OCI-LY3 (cell line): ENCODE results near the gene ITPKB.

Experiments
- H2AFZ ChIP-seq: fragments of 200-600, 300-600 bp; shearing (Covaris generic); 2 replicates; pipeline ENCODE4 v1.6.0; 2014; ENCODE audit warnings: antibody characterized with exemption, low read depth, low read length
- H3K27ac ChIP-seq: fragments of 200-600, 300-600 bp; sonication (generic); 2 replicates; pipeline ENCODE4 v1.5.1; 2014; ENCODE audit warnings: mild to moderate bottlenecking, low read length, moderate library complexity, mixed read lengths
- H3K27me3 ChIP-seq: fragments of 200-600, 300-600 bp; sonication (generic); 2 replicates; pipeline ENCODE4 v1.6.1; 2014; ENCODE audit warnings: low read depth, low read length, mixed read lengths
- H3K36me3 ChIP-seq: fragments of 200-600, 300-600 bp; sonication (generic); replicated peaks from 2 replicates; pipeline ENCODE3; 2014; ENCODE audit warnings: low read depth, low read length, mixed read lengths
- H3K4me1 ChIP-seq: fragments of 300-600, 200-600 bp; sonication (generic); 2 replicates; pipeline ENCODE4 v1.6.1; 2014; ENCODE audit warnings: low read length, mixed read lengths
- H3K4me2 ChIP-seq: fragments of 200-600, 300-600 bp; sonication (generic); 2 replicates; pipeline ENCODE4 v1.6.1; 2014; ENCODE audit warnings: low read length, mixed read lengths
- H3K4me3 ChIP-seq: fragments of 300-600, 200-600 bp; sonication (generic); 2 replicates; pipeline ENCODE4 v1.5.1; 2014; ENCODE audit warnings: antibody characterized with exemption, mild to moderate bottlenecking, low read length, moderate library complexity
- H3K79me2 ChIP-seq: fragments of 300-600, 200-600 bp; shearing (Covaris generic); 2 replicates; pipeline ENCODE4 v1.6.1; 2014; ENCODE audit warnings: mild to moderate bottlenecking, low read length, mixed read lengths
- H3K9ac ChIP-seq: fragments of 300-600, 200-600 bp; shearing (Covaris generic); 2 replicates; pipeline ENCODE4 v1.6.0; 2014; ENCODE audit warnings: mild to moderate bottlenecking, low read length, moderate library complexity
- H3K9me3 ChIP-seq: fragments of 200-600, 300-600 bp; shearing (Covaris generic); 2 replicates; pipeline ENCODE4 v1.6.1; 2014; ENCODE audit warnings: low read length, mixed read lengths; ENCODE audit not compliant: insufficient read depth
- H4K20me1 ChIP-seq: fragments of 200-600, 300-600 bp; sonication (generic); 2 replicates; pipeline ENCODE4 v1.6.1; 2016; ENCODE audit warnings: low read length, mixed read lengths; ENCODE audit not compliant: insufficient read depth
- CTCF ChIP-seq: fragments of 200-600, 300-600 bp; sonication (generic); IDR thresholded peaks from 2 replicates; pipeline ENCODE4 v1.5.1; 2014; ENCODE audit warnings: antibody characterized with exemption, low read length, low read depth
- EZH2phosphoT487 ChIP-seq: fragments of 200-600 bp; shearing (Covaris generic); IDR thresholded peaks from 2 replicates; pipeline ENCODE4 v1.6.1; 2018; ENCODE audit warnings: antibody characterized with exemption, mixed run types, low read depth

ITPKB gene

GRCh38 chr1:226736908-226737818, 1.9 kb downstream of the ITPKB start:
- H3K4me3 ChIP-seq, result peak overlapping the region; percentile 79
- no peaks in the 10 kb centered on the region; the same call in 1 of the 2 replicates for H3K79me2 ChIP-seq

DNA sequence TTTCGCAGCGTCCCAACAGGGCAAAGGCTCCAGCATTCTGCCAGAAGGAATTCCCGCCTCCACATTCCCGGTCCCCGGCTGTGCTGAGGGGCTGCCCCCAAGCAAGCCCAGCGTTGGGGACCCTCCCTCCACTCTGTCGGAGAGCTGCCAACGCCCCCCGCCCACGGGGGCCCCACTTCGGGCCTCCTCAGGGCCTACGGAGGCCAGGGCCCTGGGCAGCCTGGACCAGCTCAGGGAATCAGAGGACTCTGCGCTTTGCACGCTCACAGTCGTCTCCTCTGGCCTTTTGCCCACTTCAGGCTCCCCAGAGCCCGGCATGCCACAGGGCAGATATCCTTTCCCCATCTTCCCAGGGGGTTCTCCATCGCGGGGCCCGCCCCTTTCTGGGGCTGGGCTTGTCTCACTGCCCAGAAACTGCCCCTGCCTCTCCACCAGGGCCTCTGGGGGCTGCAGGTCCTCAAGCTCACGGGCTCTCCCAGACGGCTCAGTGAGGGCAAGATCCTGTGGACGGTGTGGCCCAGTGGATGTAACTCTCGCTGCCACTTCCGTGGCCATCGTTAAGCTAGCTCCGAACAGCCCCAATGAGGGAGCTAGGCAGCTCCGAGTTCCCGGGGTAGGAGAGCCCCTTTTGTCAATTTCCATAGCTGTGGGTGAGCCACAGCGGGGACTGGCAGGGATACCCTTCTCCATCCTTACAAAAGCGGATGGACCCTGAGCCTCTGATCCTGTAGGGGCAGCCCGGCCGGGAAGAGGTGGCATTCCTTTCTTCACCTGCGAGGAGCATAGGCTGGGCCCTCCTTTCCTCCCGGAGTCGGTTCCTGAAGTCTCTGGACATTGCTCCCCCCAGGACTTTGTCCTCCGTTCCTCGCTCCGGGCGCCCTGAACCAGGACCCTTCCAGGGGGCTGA, 2.8 kb downstream of the ITPKB start:
- Histone ChIP-seq H3K79me2 (peaks cover 5% of the 10 kb centered on the region; the same call in 1 of the 2 replicates), H2AFZ (no peak overlapping the region), H3K9me3 (no peaks in the 10 kb centered on the region), H4K20me1 (0 out of 2 replicates have a peak, but pooled peaks cover 9% of the 10 kb centered on the region), H3K27ac (no peak overlapping the region), H3K36me3 (peaks cover 24% of the 10 kb centered on the region), H3K4me1 (peaks cover 8% of the 10 kb centered on the region), H3K27me3 (no peaks in the 10 kb centered on the region), H3K9ac (no peak overlapping the region), H3K4me2 (no peak overlapping the region), H3K4me3 (no peak overlapping the region)
- no peak for TF ChIP-seq CTCF
- TF ChIP-seq EZH2phosphoT487, result no peak

More at GRCh38 chr1:226736908-226737818, 1.9 kb downstream of the ITPKB start:
- peak overlapping the region; percentile 82 for H3K9ac ChIP-seq
- peak overlapping the region; percentile 73; the same call in 1 of the 2 replicates for H2AFZ ChIP-seq
- no peak overlapping the region for H3K27ac ChIP-seq
- TF ChIP-seq EZH2phosphoT487, result no peak
- no peak for TF ChIP-seq CTCF
- peaks cover 8% of the 10 kb centered on the region for H3K4me1 ChIP-seq
- no peaks in the 10 kb centered on the region for H3K9me3 ChIP-seq
- no peaks in the 10 kb centered on the region for H3K27me3 ChIP-seq
- H3K4me2 ChIP-seq, result peak overlapping the region; percentile 91
- 0 out of 2 replicates have a peak, but pooled peaks cover 5% of the 10 kb centered on the region for H4K20me1 ChIP-seq
- peaks cover 24% of the 10 kb centered on the region for H3K36me3 ChIP-seq

DNA sequence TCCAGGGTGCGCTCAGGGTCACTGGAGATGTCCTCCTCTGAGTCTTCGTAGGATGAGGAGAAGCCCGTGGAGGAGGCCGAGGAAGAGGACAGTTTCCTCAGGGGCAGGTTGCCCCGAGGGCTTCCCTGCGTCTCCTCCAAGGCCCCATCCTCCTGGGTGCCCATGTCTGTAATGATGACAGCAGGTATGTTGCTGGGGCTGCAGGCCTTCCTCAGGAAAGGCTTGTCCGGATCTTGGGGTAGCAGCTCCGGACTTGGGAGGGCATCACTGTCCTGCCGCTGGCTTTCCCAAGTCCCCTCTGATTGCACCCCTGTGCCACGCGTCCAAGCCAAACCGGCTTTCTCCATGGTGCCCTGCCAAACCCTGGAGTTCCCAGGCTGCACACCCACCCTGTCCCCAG, 3.5 kb downstream of the ITPKB start:
- Histone ChIP-seq H3K27me3 (no peaks in the 10 kb centered on the region), H2AFZ (no peak overlapping the region), H3K4me3 (no peak overlapping the region), H3K9ac (no peak overlapping the region), H3K79me2 (peaks cover 5% of the 10 kb centered on the region; the same call in 1 of the 2 replicates), H4K20me1 (0 out of 2 replicates have a peak, but pooled peaks cover 10% of the 10 kb centered on the region), H3K27ac (no peak overlapping the region), H3K36me3 (peaks cover 24% of the 10 kb centered on the region), H3K9me3 (no peaks in the 10 kb centered on the region), H3K4me1 (peaks cover 8% of the 10 kb centered on the region), H3K4me2 (no peak overlapping the region)
- no peak for TF ChIP-seq EZH2phosphoT487
- TF ChIP-seq CTCF, result no peak
